Measurements from ENCODE around the gene RAB26. TPM values are rescaled to one million over a fixed set of nuclear protein-coding genes. Genes with fewer than 3 reads are reported as not detected.

RAB26 gene
- total RNA-seq, 1 donor from 2014 or later, result 3.4 TPM

DNA sequence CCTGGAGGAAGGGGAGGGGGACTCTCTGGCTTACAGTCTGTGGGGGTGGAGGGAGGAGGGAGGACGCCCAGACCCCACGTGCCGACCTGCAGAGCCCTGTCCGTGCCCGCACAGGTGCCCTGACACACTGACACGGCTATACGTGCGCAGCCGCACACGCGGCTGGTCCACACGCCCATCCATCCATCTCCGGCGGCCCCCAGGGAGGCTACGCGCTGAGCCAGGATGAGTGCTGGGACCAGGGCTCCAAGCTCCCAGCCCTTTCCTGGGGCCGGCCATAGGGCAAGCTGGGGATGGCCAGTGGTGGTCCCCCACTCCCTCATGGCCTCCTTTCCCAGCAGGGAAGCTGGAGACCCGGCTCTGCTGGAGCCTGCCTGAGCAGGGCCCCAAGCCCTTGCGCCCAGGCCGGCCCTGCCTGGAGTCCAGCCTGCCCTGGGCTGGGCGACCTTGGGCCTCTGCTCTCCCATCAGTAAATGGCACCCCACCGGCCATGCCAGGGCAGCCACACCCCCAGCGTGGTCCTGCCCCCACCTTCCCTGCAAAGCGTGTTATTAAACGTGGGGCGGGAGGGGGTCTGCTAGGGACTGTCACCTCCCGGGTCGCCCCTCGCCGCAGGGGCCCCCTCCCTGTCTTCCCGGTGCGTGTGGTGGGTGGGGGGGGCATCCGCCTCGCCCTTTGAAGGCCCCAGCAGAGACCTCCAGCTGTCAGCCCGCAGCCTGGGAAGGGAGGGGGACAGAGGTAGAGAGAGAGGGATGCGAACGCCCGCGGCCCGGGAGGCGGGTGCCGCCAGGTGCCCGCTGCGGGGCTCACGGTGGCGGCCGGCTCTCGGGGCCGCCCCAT lies 47.1 kb downstream of the RAB26 start:
- no peaks in the 10 kb centered on the region for H3K36me3 Mint-ChIP-seq (ENCODE audit: unreplicated experiment)
- peaks cover 17% of the 10 kb centered on the region for H3K27me3 Mint-ChIP-seq (ENCODE audit: unreplicated experiment)
- TF ChIP-seq, protein P1, sequence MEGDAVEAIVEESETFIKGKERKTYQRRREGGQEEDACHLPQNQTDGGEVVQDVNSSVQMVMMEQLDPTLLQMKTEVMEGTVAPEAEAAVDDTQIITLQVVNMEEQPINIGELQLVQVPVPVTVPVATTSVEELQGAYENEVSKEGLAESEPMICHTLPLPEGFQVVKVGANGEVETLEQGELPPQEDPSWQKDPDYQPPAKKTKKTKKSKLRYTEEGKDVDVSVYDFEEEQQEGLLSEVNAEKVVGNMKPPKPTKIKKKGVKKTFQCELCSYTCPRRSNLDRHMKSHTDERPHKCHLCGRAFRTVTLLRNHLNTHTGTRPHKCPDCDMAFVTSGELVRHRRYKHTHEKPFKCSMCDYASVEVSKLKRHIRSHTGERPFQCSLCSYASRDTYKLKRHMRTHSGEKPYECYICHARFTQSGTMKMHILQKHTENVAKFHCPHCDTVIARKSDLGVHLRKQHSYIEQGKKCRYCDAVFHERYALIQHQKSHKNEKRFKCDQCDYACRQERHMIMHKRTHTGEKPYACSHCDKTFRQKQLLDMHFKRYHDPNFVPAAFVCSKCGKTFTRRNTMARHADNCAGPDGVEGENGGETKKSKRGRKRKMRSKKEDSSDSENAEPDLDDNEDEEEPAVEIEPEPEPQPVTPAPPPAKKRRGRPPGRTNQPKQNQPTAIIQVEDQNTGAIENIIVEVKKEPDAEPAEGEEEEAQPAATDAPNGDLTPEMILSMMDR (IDR thresholded peaks at IDR 0.05), result no peak
- H3K27ac Mint-ChIP-seq (ENCODE audit: unreplicated experiment), result no peak overlapping the region
- DNase-seq (ENCODE audit: extremely low spot score, unreplicated experiment), result no peak
- no peaks in the 10 kb centered on the region for H3K4me1 Mint-ChIP-seq (ENCODE audit: unreplicated experiment)
- no peaks in the 10 kb centered on the region for H3K9me3 Mint-ChIP-seq (ENCODE audit: unreplicated experiment)
- H3K4me3 Mint-ChIP-seq (ENCODE audit: unreplicated experiment), result peak overlapping the region; percentile 62

DNA sequence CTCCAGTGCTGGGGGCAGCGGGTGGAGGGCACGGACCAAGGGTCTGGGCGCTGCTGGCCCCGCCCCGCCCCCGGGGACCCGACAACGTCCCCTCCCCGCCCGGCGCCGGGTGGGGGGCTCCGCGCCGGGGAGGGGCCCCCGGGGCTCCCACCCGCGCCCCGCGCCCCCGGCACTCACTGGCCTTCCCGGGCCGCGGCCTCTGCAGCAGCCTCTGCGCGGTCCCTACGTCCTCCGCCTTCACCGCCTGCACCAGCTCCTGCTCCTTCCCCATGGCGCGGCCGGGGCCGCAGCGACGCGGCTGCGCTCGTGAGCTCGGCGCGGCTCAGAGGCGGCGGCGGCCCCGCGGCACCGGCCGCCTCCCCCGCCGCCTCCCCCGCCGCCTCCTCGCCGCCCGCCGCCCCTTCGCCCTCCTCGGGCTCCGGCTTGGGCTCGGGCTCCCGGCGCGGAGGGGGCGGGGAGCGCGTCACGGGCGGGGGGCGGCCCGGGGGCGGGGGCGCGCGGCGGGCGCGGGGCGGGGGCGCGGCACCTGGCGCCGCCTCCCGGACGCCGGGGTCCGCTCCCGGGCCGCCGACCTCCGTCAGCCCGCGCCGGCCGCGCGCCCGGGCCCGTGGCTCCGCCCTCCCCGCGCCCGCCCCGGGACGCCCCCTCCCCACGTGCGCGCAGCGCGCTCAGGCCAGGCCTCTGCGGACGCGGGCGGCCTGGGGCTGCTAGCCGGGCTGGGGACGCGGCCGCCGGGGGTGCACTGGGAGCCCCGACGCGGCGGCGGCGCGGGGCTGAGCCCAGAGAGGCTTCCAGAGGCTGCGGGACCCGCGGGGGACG lies 47.9 kb downstream of the RAB26 start, which contains the start of gene CASKIN1:
TSS of gene CASKIN1 (minus strand) at position 444 of the 819 bp plus-strand sequence. CDS start at position 271, 173 bp downstream.
- TF ChIP-seq, protein P1 (IDR thresholded peaks at IDR 0.05), result no peak
- H3K9me3 Mint-ChIP-seq (ENCODE audit: unreplicated experiment), result no peaks in the 10 kb centered on the region
- peak within 1 kb of the TSS; percentile 62 for H3K4me3 Mint-ChIP-seq (ENCODE audit: unreplicated experiment)
- H3K36me3 Mint-ChIP-seq (ENCODE audit: unreplicated experiment), result no peaks in the 10 kb centered on the region
- no peak within 1 kb of the TSS for H3K27ac Mint-ChIP-seq (ENCODE audit: unreplicated experiment)
- H3K27me3 Mint-ChIP-seq (ENCODE audit: unreplicated experiment), result peaks cover 17% of the 10 kb centered on the region
- no peak for DNase-seq (ENCODE audit: extremely low spot score, unreplicated experiment)
- H3K4me1 Mint-ChIP-seq (ENCODE audit: unreplicated experiment), result no peaks in the 10 kb centered on the region

DNA sequence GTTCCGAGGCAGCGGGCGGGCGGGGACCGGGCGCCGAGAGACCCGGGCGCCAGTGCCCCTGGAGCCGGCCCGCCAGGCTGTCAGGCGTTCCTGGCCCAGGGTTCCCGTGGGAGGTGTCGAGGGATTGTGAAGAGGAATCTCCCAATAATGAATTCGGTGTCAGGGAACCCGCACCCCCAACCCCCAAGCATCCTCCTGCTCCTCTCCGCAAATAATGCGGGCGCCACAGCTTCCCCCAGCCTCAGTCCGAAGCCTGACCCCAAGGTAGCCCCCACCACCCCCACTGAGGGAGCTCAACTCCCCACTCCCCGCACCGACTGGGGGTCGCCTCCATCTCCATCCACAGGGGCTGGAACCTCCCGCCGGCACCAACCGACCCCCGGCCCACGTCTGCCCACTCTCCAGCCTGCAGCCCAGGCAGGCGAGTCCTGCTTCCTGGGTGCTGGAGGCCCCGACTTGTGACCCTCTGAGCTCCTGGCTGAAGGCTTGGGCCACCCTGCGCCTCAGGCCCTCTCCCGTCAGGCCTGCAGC lies 48.6 kb downstream of the RAB26 start:
- no peak overlapping the region for H3K27ac Mint-ChIP-seq (ENCODE audit: unreplicated experiment)
- DNase-seq (ENCODE audit: extremely low spot score, unreplicated experiment), result no peak
- H3K36me3 Mint-ChIP-seq (ENCODE audit: unreplicated experiment), result no peaks in the 10 kb centered on the region
- peak overlapping the region; percentile 58 for H3K4me3 Mint-ChIP-seq (ENCODE audit: unreplicated experiment)
- H3K9me3 Mint-ChIP-seq (ENCODE audit: unreplicated experiment), result no peaks in the 10 kb centered on the region
- TF ChIP-seq, protein P1 (IDR thresholded peaks at IDR 0.05), result no peak
- no peaks in the 10 kb centered on the region for H3K4me1 Mint-ChIP-seq (ENCODE audit: unreplicated experiment)
- H3K27me3 Mint-ChIP-seq (ENCODE audit: unreplicated experiment), result peaks cover 17% of the 10 kb centered on the region

DNA sequence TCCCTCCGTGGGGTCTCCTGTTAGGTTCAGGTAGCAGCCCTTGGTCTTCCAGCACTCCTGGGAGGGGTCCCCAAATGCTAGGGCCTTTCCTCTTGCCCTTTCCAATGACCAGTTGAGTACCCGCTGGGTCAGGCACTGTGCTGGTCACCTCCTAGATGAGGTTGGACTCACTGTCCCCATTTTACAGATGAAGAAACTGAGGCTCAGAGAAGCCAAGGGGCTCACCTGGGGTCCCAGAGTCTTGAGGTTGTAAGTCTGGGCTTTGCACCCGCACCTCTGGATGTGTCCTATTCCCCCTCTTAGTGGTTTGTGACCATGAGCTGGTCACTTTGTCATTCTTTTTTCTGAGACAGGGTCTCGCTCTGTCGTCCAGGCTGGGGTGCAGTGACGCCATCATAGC lies 49.3 kb downstream of the RAB26 start:
- H3K9me3 Mint-ChIP-seq (ENCODE audit: unreplicated experiment), result no peaks in the 10 kb centered on the region
- no peaks in the 10 kb centered on the region for H3K4me1 Mint-ChIP-seq (ENCODE audit: unreplicated experiment)
- DNase-seq (ENCODE audit: extremely low spot score, unreplicated experiment), result no peak
- no peak overlapping the region for H3K27ac Mint-ChIP-seq (ENCODE audit: unreplicated experiment)
- H3K4me3 Mint-ChIP-seq (ENCODE audit: unreplicated experiment), result peak overlapping the region; percentile 41
- H3K27me3 Mint-ChIP-seq (ENCODE audit: unreplicated experiment), result peaks cover 17% of the 10 kb centered on the region
- TF ChIP-seq, protein P1 (IDR thresholded peaks at IDR 0.05), result no peak
- no peaks in the 10 kb centered on the region for H3K36me3 Mint-ChIP-seq (ENCODE audit: unreplicated experiment)

Measured in osteocyte (in vitro differentiated cells).